HepG2 (cell line): Measurements from ENCODE around the gene TAB3.

Source experiments
- CTCF ChIP-seq: sonication (generic); formaldehyde crosslinking; IDR thresholded peaks from 2 replicates; pipeline ENCODE4 v1.5.0; 2020; ENCODE audit warnings: mild to moderate bottlenecking, missing genetic modification reagents, moderate library complexity
- GABPA ChIP-seq, 2 experiments: IDR thresholded peaks; 2 replicates each; pipeline ENCODE4 v1.6.1; 2011 to 2016; ENCODE audit warnings: low read depth in 2 of 2, low read length in 1 of 2, missing biosample characterization in 1 of 2, missing genetic modification characterization in 1 of 2
- HNF4A ChIP-seq: sonication (generic); formaldehyde crosslinking; IDR thresholded peaks from 2 replicates; pipeline ENCODE4 v1.4.0; 2020; ENCODE audit warnings: missing genetic modification reagents
- ZBTB25 ChIP-seq: IDR thresholded peaks from 2 replicates; pipeline ENCODE4 v1.6.1; 2018; ENCODE audit warnings: missing genetic modification reagents
- ZFP37 ChIP-seq: sonication (generic); formaldehyde crosslinking; IDR thresholded peaks from 2 replicates; pipeline ENCODE4 v1.4.0; 2020; ENCODE audit warnings: missing genetic modification reagents, borderline replicate concordance
- ZNF251 ChIP-seq: sonication (generic); formaldehyde crosslinking; IDR thresholded peaks from 2 replicates; pipeline ENCODE4 v1.9.0; 2021; ENCODE audit warnings: mild to moderate bottlenecking, missing genetic modification reagents
- ZNF768 ChIP-seq: sonication (generic); formaldehyde crosslinking; IDR thresholded peaks from 2 replicates; pipeline ENCODE4 v1.4.0; 2020; ENCODE audit warnings: missing genetic modification reagents

- TF ChIP-seq CTCF: peak; percentile 23; the same call in 1 of the 2 replicates
- TF ChIP-seq ZBTB25 (CRISPR knock-in tag): no peak
- TF ChIP-seq HNF4A (CRISPR knock-in tag): no peak
- no peak for TF ChIP-seq ZNF768 (CRISPR knock-in tag)
- no peak for TF ChIP-seq GABPA (IDR thresholded peaks at IDR 0.05; ENCODE audit: low read depth, low read length)
- TF ChIP-seq GABPA (CRISPR knock-in tag; IDR thresholded peaks at IDR 0.05; ENCODE audit: low read depth): no peak
- no peak for TF ChIP-seq ZNF251 (CRISPR knock-in tag)
- no peak for TF ChIP-seq ZFP37 (CRISPR knock-in tag)
These were observed 24.0 kb downstream of the TAB3 start for GRCh38 chrX:30865015-30865414.
